ENCODE measurements around the gene COX7A2.

DNA sequence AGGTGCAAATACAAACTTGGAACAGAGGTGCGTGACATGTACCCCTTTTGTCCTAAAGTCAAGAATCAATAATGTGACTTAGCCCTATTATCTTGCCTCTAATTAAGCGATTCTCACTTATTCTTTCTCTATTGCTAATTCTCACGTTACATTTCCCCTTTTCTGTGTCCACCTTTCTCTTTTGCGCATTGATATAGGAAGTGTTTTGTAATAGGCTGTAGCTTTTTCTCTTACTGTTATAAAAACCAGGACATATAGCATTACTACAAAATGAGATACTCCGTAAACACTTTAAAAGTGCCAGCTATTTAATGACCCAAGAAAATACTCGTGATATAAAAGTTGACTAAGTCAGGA lies 41.7 kb upstream of the COX7A2 start:
- no peak for TF ChIP-seq POLR2A (IDR thresholded peaks at IDR 0.05)
- TF ChIP-seq, protein P1, sequence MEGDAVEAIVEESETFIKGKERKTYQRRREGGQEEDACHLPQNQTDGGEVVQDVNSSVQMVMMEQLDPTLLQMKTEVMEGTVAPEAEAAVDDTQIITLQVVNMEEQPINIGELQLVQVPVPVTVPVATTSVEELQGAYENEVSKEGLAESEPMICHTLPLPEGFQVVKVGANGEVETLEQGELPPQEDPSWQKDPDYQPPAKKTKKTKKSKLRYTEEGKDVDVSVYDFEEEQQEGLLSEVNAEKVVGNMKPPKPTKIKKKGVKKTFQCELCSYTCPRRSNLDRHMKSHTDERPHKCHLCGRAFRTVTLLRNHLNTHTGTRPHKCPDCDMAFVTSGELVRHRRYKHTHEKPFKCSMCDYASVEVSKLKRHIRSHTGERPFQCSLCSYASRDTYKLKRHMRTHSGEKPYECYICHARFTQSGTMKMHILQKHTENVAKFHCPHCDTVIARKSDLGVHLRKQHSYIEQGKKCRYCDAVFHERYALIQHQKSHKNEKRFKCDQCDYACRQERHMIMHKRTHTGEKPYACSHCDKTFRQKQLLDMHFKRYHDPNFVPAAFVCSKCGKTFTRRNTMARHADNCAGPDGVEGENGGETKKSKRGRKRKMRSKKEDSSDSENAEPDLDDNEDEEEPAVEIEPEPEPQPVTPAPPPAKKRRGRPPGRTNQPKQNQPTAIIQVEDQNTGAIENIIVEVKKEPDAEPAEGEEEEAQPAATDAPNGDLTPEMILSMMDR (IDR thresholded peaks at IDR 0.05) = no peak
